Smooth muscle cell of the brain vasculature (primary cell): Measurements from ENCODE around the gene CHTF18.
"Not testable (repeated sequence)": the region's sequence is repeated elsewhere in the genome, so short reads cannot be mapped to it uniquely, and the experiment has no call there.

ENCODE experiments used
- DNase-seq: peaks from one replicate; pipeline ENCODE4 v3.0.0-alpha.2; 2012; ENCODE audit warnings: low read depth, low spot score

The CHTF18 gene

DNA sequence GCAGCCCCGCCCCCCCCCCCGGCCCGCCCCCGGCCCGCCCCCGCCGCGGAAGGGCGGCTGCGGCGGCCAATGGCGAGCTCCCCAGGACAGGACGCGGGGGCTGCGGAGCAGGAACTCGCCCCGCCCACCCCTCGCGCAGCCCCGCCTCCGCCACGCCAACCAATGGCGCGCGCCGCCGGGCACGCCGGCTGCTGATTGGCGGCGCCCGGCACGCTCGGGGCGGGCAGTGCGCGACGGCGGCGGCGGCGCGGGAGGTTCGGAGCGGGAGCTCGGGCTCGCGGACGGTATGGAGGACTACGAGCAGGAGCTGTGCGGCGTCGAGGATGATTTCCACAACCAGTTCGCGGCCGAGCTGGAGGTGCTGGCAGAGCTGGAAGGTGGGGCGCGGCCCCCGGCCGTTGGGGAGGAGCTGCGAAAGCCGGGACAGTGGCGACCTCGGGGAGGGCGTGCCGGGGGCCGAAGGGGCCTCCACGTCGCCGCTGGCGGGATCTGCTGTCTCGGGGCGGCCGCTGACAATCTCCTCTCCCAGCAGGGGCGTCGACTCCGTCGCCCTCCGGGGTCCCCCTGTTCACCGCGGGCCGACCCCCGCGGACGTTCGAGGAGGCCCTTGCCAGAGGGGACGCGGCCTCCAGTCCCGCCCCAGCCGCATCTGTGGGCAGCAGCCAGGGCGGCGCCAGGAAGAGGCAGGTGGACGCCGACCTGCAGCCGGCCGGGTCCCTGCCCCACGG, at the start of gene CHTF18:
Gene CHTF18 (plus strand): TSS at position 222 of the 728 bp plus-strand sequence. CDS start 65 bp downstream, at position 287.
- DNase-seq: peak; percentile 67

DNA sequence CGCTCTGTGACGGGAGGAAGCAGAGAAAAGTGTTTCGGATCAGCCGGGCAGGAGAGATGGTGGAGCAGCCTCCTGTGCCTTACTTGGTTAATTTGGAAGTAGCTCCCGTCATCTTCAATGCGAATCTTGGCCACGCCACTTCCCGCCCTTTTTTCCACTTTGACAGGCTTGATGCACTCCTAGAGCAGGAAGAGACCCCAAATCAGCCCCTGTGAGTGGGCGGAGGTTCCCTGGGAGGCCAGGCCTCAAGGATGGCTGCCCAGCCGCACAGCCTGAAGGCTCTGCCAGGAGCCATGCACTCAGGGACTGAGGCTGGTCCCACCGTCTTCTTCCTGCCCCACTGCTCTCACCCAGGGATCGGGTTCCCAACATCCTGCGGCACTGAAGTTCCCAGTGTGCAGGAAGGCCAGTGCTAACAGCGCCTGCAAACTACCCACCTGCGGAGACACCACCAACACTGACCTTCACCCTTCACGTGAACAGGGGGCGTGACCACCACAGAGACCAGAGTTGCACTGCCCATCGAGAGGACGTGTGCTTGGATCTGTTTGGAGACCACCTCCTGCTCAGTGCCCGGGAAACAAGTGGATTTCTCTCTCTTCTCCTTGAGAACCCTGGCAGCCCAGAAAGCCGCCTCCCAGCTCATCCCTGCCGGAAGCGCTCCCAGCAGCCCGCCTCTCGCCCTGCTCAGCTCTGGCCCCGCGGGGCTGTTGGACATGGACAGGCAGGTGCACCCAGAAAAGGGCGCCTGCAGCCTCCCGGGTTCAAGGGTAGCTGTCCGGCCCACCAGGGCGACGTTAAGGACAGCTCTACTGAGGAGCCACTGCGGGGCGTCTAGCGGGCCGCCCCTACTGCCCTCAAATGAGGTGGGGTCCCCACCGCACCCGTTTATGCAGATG, 48.6 kb upstream of the CHTF18 start:
- no peak for DNase-seq

DNA sequence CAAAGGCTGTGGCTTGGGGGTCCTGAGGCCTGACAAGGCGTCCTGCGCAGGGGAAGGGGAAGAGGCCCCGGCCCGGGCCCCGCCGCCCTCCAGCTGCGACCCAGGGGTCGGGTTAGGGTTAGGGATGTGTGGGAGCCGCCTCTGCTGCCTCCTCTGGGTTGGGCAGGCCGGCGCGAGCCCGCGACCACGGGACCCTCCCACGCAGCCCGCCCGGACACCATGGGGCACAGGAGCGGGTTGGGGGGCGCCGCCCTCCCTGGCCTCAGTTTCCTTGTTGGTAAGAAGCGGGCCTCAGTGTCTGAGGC, 48.0 kb upstream of the CHTF18 start:
- DNase-seq: no peak

DNA sequence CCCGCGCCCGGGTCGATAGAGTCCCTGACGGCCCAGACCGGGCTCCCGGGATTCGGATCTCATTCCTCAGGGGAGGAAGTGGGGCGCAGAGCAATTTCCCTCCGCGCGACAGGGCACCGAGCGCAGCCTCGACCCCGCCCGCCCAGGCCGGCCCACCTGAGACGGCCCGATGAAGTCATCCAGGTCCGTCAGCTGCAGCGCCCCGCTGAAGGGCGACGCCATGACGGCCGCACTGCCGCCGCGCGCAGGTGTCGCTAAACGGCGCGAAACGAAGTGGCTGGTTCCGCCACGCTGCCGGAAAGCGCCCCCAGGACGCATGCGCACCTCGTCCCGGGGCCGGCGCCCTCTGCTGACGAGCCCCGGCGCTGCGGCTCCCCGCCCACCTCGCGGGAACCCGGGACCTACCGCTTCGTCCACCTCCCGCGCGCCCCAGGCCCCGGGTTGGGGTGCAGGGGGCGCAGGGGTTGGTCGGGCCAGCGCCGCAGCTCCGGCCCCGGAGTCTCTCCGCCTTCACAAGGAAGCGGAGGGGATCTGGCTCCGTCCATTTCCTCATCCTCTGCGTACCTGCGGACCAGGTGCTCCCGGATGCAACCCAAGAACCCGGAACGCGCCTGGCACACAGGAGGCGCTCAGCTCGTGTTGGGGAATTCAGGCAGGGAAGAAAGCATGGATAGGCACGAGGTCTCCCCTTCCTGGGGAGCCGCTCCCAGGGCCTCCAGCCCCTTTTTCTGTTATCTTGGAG, 47.5 kb upstream of the CHTF18 start, which contains the start of gene CIAO3:
Gene CIAO3 (minus strand): TSS at position 234 of the 742 bp plus-strand sequence. CDS start 12 bp downstream, at position 222.
- peak; percentile 69 for DNase-seq

DNA sequence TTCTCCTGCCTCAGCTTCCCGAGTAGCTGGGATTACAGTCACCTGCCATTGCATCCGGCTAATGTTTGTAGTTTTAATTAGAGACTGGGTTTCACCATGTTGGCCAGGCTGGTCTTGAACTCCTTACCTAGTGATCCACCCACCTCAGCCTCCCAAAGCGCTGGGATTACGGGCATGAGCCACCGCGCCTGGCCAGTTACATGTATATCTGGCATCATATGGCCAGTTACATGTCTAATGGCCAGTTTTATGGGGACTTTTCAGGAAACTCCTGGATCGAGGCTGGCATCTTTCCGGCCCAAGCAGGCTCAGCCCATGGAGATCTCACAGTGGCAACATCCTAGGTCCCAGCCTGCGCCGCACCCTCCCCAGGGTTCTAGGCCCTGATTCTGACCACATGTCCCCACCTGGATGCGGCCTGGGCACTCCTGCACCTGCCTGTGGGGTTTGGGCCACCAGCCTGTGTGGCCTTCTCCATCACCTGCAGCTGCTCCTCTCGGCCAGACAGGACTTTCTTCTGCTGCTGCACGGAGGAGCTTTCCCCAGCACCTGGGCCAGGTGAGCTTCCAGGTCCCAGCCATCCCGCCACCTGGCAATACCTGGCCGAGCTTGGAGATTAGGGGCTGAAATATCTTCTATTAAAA, 46.3 kb upstream of the CHTF18 start:
- DNase-seq: no peak

DNA sequence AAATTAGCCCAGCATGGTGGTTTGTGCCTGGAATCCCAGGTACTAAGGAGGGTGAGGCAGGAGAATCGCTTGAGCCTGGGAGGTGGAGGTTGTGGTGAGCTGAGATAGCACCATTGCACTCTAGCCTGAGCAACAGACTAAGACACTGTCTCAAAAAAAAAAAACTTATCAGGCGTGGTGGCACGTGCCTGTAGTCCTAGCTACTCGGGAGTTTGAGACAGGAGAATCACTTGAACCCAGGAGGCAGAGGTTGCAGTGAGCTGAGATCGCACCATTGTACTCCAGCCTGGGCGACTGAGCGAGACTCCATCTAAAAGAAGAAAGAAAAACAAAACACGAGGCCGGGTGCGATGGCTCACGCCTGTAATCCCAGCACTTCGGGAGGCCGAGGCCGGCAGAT, 45.5 kb upstream of the CHTF18 start:
- not testable (repeated sequence) for DNase-seq

DNA sequence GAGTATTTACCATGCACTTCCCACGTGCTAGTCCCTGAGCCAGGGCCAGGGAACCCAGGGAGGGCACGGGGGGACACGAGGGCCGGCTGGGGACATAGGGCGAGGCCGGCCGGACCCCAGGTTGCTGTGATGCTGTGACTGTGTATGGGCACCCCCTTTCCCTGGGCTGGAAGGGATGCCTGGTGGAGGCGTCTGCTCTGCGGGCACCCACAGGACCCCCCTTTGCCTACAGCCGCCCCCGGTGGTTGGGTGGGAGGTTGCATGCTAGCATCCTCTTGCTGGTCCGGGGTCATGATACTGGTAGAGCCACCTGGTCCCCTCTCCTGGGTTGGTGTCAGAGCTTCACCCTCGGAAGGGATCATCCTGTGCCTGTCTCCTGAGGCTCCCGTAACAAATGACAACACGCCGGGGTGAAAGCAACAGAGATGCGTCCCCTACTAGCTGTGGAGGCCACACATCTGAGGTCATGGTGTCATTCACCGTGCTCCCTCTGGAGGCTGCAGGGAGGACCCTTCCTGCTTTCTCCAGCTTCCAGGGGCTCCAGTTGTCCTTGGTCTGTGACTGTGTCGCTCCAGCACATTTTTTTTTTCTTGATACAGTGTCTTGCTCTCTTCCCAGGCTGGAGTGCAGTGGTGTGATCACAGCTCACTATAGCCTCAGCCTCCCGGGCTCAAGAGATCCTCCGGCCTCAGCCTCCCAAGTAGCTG, 44.5 kb upstream of the CHTF18 start:
- no peak for DNase-seq

DNA sequence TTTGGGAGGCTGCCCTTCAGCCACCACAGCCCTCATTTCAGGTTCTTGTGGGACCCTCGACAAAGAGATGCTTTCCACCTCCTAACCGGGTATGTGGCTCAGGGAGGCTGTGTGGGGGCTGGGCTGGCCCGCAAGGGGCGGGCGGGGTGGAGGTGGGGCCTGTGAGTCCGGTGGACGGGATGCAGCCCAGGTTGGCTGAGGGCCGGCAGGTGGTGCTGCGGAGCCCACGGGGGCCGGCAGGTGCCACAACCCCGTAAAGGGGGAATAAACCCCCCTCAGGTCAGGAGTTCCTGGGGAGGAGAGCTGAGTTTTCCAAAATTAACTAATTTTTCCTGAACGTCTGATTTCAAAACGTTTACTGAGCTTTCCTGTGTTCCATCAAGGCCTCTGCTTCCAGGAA, 42.7 kb upstream of the CHTF18 start:
- no peak for DNase-seq

DNA sequence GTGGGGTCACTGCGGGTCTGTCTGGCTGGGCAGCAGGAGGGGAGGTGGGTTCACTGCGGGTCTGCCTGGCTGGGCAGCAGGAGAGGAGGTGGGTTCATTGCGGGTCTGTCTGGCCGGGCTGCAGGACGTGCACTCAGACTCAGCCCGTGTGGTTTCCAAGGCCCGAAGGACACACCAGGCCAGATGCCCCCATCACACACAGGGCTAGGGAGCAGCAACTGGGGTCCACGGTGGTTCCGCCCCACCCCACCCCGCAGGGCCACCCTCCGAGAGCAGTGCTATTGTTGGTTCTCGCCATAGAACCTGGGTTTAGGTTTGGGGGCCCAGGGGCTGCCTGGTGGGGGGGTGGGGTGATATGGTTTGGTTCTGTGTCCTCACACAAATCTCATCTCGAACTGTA, 41.8 kb upstream of the CHTF18 start:
- no peak for DNase-seq

DNA sequence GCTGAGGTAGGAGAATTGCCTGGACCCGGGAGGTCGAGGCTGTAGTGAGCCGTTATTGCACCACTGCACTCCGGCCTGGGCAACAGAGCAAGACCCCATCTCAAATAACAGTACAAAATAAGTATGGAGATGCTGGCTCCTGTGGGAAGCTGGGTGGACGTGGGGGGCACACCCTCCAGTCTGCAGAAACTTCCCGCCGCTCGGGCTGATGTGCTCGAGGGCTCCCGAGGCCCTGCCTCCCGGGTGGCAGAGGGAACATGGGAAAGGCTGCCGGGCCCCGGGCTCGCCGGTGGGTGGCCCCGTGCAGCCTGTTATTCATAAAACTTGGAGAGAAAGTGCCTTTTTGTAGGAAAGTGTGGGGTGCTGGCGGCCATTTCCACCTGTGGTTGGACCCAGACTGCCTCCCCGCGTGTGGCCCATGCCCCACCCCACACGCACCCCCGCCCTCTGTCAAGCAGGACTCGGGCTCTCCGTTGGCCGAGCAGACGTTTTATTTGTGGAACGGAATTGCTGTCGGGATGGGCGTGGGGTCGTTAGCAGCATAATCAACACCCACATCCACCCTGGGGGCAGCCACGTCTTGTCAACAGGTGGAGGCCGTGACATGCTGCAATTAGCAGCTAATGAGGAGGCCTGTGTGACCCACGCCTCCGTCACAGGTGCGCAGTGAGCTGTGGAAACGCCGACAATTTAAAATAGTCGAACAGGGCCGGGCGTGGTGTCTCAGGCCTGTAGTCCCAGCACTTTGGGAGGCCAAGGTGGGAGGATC, 40.3 kb upstream of the CHTF18 start:
- no peak for DNase-seq

DNA sequence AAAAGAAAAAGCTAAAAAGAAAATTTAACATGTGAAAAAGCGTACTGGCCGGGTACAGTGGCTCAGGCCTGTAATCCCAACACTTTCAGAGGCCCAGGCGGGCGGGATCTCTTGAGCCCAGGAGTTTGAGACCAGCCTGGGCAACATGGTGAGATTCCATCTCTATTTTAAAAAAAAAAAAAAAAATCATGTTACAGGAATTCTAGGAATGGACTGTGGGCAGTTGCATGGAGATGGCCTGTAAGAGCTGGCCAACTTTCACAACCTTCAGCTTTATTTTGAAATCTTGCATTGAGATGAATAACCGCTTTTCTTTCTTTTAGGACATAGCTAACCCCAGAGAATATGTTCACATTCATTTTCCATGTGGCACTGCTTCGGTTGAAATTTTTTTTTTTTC, 39.4 kb upstream of the CHTF18 start:
- DNase-seq: no peak

DNA sequence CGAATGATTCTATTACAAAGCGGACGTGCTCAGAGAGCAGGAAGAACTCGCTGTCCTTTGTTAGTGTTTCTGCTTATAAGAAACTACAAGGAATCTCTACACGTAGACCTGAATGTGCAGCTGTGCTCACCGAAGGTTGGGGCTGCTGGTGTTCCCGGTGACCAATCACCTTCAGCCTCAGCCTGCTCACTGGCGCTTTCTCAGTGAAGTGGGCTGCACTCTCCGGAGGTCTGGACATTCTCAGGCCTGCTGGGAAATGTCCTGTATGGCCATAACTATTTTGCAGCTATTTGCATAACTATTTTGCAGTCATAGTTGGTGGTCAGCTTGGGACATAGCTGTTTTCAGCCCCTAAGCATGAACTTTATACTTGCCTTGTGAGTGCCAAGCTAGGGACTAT, 37.9 kb upstream of the CHTF18 start:
- no peak for DNase-seq

DNA sequence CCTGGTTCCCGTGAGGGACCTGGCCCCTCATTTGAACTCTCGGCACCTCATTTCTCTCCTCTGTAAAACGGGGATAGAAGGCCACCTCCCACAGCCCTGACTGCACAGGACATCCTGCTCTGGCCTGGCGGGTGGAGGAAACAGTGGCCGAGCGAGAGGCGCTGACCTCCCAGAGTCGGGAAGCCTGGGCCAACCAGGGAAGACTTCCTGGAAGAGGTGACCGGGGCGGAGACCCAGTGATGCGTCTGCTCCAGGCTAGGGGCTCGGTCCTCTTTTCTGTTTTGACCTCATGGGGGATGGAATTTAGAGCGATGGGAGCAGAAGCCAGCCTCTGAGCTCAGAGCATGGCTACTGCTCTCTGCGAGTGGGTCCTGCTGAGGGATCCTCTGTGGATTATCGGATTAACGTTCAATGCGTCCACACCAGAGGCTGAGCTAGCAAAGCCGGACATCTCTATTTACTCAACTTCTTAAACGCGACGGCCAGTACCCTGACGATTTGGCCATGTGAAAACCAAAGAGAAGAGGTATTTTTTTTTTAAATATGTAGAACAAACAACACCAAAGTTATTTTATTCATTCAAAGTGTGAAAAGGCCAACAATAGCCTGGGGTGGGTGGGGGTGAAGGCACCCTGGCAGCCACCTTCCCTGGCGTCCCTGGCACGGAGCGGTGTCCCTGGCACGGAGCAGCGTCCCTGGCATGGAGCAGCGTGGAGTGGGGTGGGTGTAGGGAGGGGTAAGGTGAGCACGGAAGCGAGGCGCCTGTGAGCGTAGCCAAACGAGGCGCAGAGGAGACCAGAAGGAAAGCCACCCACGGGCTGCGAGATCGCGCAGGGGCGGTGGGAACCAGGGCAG, 37.0 kb upstream of the CHTF18 start:
- no peak for DNase-seq

DNA sequence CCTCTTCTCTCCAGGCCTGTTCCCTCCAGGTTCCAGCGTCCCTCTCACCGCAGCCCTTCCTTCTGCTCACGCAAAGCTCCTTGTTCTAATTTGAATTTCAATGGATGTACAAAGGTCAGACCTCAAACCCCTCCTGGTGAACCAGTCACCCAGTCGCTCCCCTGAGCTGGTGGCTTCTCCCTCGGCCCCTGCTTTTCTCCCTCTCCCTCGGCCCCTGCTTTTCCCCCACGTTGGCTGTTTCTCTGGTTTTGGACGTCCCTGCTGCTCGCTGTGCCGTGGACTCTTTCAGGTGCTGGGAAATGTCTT, 36.5 kb upstream of the CHTF18 start:
- no peak for DNase-seq

DNA sequence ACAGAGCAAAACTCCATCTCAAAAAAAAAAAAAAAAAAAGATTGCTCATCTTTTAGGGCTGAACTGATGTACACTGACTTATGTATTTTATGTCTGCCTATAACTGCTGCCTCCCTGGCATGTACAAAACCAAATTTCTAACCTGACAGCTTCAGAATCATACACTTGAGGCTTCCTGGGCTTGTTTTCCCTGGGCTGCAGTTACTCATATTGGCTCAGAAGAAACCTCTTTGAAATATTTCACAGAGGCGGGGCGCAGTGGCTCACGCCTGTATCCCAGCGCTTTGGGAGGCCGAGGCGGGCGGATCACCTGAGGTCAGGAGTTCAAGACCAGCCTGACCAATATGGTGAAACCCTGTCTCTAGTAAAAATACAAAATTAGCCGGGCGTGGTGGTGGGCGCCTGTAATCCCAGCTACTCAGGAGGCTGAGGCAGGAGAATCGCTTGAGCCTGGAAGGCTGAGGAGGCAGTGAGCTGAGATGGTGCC, 34.3 kb upstream of the CHTF18 start:
- not testable (repeated sequence) for DNase-seq

DNA sequence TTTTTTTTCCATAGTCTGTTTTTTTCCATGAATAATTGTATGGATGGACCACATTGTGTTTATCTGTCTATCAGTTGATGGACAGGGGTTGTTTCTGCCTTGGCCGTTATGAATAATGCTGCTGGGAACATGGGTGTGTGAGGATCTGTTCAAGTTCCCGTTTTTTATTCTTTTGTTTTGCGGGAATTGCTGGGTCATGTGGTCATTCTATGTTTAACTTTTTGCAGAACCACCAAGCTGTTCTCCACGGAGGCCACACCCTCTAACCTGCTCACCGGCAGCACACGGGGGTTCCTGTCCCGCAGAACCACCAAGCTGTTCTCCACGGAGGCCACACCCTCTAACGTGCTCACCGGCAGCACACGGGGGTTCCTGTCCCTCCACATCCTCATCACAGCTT, 33.8 kb upstream of the CHTF18 start:
- no peak for DNase-seq

DNA sequence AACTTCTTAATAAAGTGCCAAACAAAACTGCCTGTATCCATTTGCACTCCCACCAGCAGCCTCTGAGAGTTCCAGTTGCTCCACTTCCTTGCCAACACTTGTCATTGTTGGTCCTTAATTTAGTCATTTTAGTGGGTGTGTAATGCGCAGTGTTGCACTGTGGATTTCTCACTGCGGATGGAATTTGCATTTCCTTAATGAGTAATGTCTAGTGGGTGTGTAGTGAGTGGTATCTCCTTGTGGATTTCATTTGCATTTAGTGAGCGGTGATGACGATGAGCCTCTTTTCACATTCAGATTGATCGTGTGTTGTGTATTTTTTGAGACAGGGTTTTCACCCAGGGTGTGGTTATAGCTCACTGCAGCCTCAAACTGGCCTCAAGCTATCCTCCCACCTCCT, 32.0 kb upstream of the CHTF18 start:
- no peak for DNase-seq

DNA sequence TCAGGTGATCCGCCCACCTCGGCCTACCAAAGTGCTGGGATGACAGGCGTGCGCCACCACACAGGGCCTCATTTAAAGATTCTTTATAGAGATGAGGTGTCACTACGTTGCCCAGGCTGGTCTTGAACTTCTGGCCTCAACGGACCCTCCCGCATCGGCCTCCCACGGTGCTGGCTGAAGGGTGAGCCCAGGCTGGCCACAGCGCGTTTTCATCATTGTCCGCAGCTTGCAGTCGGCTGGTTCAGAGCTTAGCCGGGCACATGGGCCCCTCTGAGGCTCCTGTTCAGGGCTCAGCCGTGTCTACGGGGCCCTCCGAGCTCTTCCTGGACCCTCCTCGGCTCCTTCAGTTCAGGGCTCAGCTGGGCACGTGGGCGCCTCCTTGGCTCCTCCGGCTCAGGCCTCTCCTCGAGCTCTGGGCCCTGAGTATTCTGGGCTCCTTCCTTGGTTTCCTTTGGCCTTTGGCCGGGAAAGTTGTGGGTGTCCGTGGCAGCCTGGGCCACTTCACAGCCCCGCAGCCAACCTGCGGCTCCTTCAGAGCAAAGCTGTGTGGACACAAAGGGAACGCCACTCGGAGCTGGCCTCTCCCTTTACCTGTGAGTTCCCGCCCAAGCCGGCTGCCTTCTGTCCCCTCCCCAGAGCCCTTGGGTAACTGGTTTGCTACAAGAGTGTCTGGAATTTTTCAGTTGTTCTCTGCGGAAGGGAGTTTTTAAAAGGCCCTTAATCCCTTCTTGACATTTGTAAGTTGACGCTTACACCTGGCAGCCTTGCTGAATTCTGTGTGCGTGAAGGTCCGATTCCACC, 29.1 kb upstream of the CHTF18 start:
- no peak for DNase-seq

DNA sequence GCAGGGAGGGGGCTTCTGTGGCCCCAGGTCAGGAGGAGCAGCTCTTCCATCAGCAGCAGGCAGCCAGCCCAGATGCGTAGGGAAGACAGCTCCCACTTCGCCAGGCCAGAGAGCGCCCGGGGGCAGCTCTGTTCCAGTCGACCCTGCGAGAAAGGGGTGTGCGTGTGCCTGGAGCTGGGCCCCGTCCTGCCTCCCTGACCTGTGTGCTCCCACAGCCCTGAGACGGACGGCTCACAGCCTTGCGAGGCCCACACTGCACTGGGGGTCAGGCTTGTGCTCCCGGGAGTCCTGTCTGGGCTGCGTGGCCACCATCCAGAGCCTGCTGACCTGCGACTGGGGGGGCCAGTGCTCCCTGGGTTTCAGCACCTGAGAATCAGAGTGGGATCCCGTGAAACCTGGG, 28.4 kb upstream of the CHTF18 start:
- DNase-seq: no peak
